Stimulated activated CD4-positive, alpha-beta T cell treated with anti-CD3 and anti-CD28 coated beads, Interleukin-15, amount 100 ng/mL, for 48 hours (primary cell): Measurements from ENCODE around the gene TMSB4X.
"Not testable (repeated sequence)": the region's sequence is repeated elsewhere in the genome, so short reads cannot be mapped to it uniquely, and the experiment has no call there.

Source experiments
- DNase-seq, 2 donors: peaks; one replicate each; pipeline ENCODE4 v3.0.0-alpha.2; 2020; ENCODE audit warnings: low read depth in 2 of 2

The TMSB4X gene

GRCh38 chrX:12976819-12977732 lies 2.2 kb downstream of the TMSB4X start:
- DNase-seq: not testable (repeated sequence)

DNA sequence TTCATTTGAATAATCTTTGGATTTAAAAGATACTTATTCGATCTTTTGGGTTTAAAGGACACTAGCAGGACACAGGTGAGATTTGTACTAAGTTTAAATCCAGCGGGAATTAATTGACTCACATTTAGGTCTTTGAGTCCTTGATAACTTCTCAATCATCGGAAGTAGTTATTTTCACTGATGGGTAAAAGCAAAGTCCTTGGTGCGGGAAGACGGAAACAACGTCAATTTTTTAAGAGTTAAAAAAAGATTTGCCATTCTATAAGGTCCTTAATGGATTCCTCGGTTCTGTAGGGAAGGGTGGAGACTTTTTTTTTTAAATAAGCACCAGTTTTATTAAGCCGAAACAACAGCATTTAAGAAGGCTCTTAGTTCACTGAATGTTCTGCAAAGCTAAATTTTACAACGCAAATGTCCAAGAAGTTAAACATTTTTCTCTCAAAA lies 2.9 kb downstream of the TMSB4X start:
- no peak for DNase-seq

DNA sequence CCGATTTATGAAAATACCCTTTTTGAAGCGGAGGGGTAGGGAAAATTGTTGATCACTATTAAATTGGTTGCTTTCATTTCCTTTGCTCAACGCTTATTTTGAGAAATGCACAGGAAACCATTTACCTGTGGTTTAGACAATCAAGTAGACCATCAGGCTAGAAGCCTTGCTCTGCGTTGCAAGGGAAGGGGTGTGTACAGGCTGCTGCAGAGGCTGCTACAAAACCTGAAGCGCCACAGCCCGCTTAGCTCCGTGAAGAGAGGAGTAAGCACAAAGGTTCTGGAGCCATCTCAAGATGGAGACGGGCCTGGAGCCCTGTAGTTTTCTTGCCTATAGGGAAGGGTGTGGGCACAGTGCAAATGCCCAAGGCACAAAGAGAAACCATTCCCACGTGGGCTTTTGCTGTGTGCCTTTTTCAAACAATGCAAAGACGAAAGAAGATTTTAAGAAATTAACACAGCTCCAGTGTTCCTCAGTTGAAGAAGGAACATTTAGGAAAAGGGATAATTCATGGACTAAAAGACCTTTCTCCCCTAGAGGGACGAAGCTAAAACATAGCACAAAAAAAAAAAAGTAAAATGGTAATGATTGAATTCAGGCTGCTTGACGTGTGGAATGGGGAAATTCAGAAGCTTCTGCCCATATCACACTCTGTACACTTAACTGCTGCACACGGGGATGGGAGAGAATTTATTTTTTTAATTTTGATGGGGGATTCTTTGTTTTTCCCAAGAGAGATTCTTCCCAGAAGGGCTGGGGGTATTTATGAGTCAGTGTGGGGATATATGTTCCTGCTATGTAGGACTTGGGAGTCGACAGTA lies 3.5 kb downstream of the TMSB4X start:
- peak in 1 of 2 donors; percentile 49 for DNase-seq

DNA sequence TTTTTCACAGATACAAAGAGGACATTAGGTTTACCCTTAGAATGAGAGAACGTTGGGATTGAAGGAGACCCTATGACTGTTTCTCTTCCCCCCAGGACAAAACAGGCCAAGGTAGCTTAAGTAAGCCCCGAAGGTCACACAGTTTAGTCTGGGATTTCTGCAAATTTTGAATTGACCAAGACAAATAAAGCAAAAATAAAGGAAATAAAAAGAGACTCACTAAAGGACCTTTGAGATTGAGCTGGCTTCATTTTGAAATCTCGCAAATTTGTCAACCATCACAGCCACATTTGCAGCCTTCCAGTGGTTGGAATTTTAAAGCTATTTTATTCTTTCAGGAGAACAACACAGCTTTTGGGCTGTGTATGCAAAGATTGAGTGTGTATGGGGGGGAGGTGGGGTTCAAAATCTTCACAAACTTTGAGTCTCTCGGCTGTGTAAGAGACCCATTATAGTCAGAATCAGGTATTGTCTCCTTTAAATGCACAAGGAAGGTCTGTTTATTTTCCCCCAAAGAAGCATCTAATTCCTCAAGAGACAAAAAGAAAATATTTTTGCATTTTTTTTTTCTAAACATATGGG lies 4.2 kb downstream of the TMSB4X start:
- no peak for DNase-seq

DNA sequence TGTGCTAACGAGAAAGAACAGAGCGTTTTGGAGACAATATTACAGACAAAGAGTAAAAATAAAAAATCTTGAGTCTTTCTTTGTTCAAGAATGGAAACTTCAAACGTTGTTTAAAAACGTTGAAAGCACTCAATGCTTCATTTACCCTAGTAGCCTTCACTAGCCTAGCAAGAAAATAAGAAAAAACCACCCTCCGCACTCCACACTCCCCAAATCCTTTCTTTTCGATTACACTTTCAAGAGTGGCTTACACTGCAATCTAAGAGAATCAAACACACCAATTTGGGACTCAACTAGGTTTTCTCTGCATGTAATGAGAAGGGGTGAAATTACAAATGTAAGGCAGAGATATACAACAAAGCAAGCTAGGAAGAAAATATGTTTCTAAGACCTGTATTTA lies 4.7 kb downstream of the TMSB4X start:
- DNase-seq: no peak

DNA sequence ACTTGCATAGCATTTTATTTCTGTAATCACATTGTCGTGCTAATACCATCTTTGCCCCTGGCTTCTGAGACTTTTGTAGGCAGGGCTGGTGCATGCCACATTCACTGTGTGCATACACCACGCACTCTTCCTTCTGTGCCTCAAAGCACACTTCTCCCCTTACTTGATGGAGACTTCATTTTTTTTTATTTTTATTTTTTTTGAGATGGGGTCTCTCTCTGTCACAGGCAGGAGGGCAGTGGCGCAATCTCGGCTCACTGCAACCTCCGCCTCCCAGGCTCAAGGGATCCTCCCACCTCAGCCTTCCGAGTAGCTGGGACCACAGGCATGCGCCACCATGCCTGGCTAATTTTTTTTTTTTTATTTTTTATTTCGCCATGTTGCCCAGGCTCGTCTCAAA lies 5.1 kb downstream of the TMSB4X start:
- DNase-seq: not testable (repeated sequence)

- DNase-seq: no peak
Observed at GRCh38 chrX:12981880-12982279, 7.0 kb downstream of the TMSB4X start.

GRCh38 chrX:12984603-12985319 lies 9.9 kb downstream of the TMSB4X start:
- no peak for DNase-seq

GRCh38 chrX:12985331-12985730 lies 10.4 kb downstream of the TMSB4X start:
- no peak for DNase-seq

DNA sequence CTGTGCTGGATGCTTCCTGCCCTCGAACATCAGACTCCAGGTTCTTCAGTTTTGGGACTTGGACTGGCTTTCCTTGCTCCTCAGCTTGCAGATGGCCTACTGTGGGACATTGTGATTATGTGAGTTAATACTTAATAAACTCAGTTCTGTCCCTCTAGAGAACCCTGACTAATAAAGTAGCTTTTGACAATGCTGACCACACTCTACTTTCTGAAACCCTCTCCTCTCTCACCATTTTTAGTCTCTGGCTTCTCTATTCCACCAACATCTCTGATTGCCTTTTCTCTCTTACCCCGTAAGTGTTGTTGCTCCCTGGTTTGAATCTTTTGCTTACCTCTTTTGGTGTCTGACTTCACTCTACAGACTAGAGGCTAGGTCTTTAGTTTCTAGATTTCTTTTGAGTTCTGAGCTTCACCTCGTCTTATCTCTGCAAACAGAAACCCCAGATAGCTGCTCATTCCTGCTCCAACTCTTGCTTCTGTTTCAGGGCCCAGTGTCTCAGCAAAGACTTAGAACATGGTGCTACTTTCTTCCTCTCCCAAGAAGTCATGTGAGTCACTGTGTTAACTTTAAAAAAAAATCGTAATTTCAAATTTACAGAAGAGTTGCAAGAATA lies 11.4 kb downstream of the TMSB4X start:
- no peak for DNase-seq

GRCh38 chrX:12986886-12987285 lies 12.0 kb downstream of the TMSB4X start:
- DNase-seq: no peak

GRCh38 chrX:12987340-12987739 lies 12.4 kb downstream of the TMSB4X start:
- no peak for DNase-seq

DNA sequence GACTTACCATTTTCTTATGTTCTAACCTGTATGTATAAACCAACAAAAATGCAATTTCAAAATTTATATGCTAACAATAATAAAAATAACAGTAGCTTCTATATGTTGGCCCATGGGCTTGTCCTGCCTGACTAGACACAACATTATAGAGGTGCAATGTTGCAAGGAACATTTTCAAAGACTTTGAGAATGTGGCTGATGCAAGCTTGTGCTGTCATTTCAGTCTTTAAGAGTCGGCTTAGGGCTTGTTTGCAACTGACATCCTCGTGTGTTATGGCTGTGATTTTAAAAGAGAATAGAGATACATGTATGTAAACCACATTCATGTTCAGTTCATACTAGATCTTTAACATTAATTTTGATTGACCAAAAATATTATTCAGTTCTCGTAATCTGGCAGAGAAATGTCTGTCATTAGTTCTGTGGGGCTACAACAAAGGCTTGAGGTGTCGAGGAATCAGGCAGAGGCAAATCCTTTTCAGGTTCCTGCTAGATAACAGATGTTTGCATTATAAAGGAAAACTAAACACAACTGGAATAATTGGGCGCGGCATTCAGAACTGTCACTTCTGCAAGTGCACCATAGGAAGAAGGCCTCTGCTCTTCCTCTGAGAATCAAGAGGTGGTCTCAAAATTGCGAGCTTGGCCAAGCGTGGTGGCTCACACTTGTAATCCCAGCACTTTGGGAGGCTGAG lies 13.1 kb downstream of the TMSB4X start:
- DNase-seq: no peak

GRCh38 chrX:12988797-12989196 lies 13.9 kb downstream of the TMSB4X start:
- DNase-seq: no peak

- no peak for DNase-seq
Observed at GRCh38 chrX:12989461-12989860, 14.6 kb downstream of the TMSB4X start.

DNA sequence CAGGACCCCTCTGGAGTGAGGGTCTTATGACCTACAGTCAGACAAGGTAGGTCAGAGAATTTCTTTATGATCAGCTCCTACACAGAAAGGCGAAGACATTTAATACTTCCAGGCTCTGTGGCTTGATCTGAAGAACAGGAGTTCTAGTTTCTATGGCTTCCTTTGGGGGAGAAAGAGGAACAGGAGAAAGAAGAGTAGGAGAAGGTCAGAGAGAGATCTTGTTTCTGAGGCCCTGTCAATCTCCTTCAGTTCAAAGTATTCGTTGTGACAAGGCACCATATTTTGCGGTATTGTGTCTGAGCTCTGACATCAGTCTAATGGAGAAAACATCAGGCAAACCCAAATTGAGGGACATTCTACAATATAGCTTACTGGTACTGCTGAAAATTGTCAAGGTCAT lies 16.7 kb downstream of the TMSB4X start:
- DNase-seq: no peak

DNA sequence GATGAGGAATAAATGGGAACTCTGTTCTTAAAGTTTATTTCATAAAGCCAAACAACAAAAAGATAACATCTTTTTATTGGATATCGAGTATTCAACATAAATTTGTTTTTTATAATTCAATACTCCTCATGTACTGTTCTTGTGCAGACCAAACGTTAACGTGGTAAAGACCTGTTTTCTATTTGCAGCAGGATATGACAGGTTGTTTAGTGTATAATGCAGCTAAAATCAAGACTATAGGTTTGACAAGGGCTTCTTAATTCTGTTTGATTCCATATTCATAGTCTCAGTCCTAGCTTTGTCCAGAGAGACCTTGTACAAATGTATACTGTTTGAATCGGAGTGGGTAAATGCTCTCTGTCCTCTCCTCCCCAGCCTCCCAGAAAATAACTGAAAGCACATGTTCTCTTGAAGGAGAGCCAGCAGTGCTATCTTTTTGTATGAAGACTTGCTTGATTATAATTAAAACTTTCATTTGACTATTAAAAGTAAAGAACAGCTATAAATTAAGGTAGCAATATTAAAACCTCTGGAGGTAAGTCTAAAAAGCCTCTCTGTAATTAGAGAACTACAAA lies 17.7 kb downstream of the TMSB4X start:
- DNase-seq: no peak

DNA sequence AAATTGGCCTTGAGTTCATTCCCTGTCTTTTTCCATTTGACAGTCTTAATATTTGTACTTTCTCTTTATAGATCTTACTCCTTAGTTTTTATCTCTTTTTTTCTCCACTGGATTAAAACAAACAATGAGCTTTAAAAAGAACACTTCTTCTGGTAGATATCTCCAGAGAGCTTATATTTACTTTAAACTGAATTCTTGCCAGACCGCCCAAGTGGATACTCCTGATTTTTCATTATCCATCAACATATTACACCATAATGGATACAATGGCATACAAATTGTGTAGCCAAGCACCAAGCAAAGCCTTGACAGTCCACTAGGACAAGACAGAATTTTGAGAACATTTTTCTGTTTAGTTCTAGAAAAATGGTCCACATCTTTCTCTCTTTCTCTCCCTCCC lies 18.9 kb downstream of the TMSB4X start:
- no peak for DNase-seq

DNA sequence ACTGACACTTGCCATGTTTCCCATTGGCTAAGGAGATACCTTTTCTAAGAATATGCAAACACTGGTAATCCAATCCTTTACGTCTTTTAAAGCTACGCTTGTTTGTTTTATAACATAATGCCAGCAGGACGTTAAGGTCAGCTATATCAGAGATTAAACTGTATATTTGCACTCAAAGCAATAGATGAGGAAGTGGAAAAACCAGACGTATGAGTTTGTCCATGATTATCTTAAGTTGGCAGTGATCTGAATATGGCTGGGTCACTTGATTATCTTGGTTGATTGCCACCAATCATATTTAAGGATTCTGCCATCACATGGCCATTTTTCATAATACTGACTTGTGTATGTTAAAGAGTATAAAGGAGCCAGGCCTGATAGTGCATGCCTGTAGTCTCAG lies 19.4 kb downstream of the TMSB4X start:
- no peak for DNase-seq

- DNase-seq: no peak
Observed at GRCh38 chrX:12996934-12997435, 22.1 kb downstream of the TMSB4X start.
